GM10847 (cell line): ENCODE results near the gene LAMB3.

Experiments
- POLR2A ChIP-seq: IDR thresholded peaks from 2 replicates; pipeline ENCODE4 v1.6.1; 2011; ENCODE audit not compliant: insufficient read length; ENCODE audit errors: extremely low read depth

The LAMB3 gene

GRCh38 chr1:209584231-209584672 lies 68.0 kb downstream of the LAMB3 start:
- TF ChIP-seq POLR2A = no peak

DNA sequence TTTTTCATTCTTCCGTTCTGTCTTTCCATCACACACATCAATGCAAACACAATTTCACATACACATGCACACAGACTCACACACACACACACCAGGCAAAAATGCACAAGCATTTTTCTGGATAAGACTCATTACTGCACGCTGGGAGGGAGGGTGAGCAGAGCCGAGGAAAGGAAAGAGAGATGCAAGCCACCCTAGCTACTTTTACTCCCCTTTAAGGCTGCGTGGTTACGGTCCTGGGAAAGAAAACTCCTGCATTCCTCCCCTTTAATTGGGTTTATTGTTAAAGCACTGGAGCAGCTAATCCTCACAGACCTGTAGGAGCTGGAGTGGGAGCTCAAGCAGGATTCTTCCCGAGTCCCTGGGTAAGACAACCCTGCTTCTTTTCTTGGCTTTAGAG lies 68.8 kb downstream of the LAMB3 start, which contains the start of gene CAMK1G:
CAMK1G (plus strand) TSS at position 307 of the 400 bp plus-strand sequence. CDS start 11,270 bp downstream, outside the sequence.
- no peak for TF ChIP-seq POLR2A

- TF ChIP-seq POLR2A = no peak
Observed at GRCh38 chr1:209580577-209580976, 71.6 kb downstream of the LAMB3 start.

- no peak for TF ChIP-seq POLR2A
Observed at GRCh38 chr1:209577346-209577745, 74.9 kb downstream of the LAMB3 start.

DNA sequence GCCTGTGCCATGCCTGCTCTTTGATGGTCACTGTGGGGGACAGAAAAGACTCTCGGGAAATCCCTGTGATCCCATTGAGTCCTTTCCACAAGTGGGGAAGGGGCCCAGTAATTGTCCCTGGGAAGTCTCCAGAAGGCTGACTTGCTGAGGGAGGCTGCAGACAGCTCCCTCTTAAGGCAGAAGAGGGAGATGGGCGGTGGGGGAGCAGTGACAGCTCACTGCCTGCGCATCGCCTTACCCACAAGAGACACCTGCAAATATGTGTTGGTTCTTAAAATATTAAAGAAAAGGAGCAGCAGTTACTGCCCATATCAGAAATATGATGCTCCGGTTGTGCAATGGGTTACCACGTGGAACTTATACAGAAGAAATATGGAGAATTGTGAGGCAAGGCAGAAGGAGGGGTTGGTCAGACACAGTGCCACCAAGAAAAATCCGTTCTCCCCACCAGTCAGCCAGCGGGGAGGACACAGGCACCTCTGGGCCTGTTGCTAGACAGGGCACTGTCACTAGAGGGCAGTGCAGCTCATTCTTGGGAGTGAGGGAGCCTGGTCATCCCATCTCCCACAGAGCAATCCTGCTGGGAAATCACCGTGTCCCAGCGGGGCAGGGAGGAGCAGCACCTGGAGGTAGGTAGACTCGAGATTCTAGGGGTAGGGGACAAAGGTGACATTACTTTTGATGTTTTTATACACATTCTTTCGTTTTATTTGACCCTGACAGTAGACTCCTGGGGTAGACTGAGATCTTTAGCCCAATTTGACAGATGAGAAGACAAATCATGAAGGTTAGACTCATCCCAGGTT lies 75.6 kb downstream of the LAMB3 start:
- TF ChIP-seq POLR2A = no peak

GRCh38 chr1:209570743-209571142 lies 81.5 kb downstream of the LAMB3 start:
- TF ChIP-seq POLR2A = no peak

DNA sequence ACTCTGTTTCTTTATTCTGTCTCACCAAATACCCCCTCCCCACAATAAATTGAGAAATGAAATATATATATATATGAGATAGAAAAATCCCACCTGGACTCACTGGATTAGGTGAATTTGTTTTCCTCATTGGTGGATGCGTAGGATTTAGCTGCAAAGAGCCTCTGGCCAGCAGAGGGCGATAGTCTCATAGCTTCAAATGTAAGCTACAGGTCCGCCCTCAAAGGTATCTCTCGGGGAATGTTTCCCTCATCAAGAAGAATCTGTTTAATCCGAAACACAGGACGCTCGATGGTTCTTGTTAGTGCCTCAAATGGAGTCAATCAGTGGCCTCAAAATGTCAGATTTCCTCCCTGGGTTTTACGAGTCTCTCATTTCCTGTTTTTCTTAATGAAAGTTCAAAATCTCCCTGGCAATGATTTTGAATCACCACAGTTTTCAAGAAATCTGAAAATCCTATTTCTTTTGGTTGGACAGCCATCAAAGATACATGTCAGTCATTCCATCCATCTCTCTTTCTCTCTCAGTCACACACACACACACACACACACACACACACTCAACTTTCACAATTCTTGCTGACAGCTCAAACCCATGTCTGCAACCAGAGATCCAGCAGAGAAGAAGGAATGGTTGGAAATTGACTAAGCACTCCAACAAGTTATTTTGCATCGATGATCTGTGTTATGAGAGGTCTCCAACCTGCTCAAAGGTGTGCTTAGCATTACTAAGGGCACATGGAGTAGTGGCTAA lies 82.6 kb downstream of the LAMB3 start:
- no peak for TF ChIP-seq POLR2A

- TF ChIP-seq POLR2A = no peak
Observed at GRCh38 chr1:209567698-209568175, 84.5 kb downstream of the LAMB3 start.

DNA sequence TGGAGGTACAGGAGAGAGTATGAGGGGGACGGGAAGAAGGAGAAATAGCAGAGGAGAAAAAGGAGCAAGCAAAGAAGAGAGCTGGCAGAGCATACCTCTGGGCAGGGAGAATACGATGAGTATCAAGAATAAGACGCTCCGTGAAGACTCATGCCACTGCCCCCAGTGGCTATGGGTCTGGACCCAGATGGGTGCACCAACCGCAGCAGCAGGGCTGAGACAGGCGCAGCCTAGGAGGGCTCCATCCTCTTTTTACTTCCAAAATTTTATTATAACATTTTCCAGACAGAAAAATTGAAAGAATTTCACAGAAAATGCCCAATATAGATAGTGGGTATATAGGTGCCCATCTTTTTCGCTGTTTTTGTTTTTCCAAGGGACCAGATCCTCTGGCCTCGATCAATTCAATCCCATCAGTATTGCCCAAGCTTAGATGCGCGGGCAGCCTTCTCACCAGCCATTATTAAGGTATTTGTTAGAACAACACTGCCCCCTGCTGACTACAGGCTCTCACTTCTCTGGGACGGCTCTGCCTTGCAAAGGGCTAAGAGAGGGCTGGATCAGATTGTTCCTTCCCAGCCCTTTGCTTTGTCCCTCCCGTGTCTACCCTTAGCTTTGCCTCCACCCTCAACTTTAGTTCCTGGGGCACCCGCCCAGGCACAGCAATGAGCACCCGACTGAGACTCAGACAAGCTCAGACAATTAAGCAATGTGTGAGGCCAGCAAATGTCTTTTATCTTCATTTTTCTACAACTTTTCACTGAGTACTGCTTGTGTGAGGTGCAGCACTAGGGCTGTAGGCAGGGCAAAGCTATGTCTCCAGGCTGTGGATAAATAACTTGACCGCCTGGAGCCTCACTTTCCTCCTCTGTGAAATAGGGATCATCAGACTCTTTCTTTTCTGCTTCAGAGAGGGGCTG lies 86.2 kb downstream of the LAMB3 start:
- TF ChIP-seq POLR2A = no peak
